GM19467 (cell line): Measurements from ENCODE around the gene SEC22A.

Experiments used
- ATAC-seq: cut with Tn5 transposase; IDR thresholded peaks from one replicate; pipeline ENCODE4 v1.9.1; 2021; ENCODE audit warnings: mild to moderate bottlenecking, moderate library complexity; ENCODE audit not compliant: unreplicated experiment

The SEC22A gene

DNA sequence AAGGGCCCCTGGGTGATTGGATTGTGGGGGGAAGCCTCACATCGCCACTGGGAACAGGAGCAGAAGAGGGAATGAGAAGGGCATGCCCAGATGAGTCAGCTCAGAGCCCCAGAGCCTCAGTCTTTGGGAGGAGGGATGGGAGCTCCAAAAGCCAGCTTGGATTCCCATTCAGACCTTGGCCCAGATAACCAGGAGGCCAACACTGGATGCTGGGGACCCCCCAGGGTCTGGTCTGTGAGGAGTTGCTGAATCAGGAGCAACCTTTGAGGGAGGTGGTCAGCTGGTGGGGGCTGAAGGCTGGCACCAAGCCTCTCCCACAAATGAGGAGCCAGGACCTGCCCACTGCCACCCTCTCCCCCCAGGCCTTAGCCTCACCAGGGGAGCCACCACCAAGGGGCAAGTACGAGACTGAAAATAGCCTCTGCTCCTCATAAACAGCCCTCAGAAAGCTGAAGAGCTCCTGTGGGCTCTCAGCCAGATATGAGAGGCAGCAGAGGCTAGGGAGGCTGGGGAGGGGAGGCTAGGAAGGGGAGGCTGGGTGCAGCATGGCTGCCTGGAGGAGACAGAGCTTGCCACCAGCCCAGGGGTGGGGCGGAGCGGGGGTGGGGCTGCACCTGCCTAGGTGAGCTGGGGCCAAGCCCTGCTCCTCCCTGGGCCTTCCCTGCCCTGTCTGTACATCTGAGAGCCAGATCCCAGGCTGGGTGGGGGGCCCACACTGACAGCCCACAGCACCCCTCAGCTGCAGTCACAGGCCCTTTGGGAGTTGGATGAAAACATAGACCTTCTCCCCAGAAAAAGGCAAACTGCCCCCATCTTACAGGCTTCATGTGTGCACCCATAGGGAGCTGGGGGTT, 99.8 kb downstream of the SEC22A start:
- no peak for ATAC-seq

GRCh38 chr3:123302961-123303360, 101.2 kb downstream of the SEC22A start:
- ATAC-seq: no peak

DNA sequence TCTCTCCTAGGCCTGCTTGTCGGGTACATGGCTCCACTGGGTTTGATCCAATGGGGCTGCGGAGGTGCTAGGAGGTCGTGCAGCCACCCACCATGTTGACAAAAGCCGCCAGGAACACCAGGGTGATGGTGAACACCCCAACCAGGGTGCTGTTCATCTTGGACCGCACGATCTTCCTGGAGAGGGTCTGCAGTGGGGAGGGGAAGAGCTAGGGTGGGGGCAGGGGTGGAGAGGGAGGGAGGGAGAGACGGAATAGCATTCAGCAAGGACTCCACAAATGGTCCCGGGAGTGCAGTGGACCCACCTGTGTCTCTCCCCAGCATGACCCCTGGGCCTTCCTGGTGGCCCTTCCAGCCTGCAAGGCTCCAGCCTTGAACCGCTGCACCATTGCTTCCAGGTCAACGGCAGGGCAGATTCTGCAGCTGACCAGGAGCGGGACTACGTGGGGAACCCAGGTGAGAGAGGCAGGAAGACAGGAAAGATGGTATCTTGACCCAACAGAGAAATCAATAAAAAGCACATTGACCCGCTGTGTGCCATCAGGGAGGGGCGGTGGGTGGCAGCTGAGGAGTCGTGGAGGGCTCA, 102.3 kb downstream of the SEC22A start:
- no peak for ATAC-seq

- ATAC-seq: no peak
Measured at GRCh38 chr3:123305192-123305591, 103.4 kb downstream of the SEC22A start.

DNA sequence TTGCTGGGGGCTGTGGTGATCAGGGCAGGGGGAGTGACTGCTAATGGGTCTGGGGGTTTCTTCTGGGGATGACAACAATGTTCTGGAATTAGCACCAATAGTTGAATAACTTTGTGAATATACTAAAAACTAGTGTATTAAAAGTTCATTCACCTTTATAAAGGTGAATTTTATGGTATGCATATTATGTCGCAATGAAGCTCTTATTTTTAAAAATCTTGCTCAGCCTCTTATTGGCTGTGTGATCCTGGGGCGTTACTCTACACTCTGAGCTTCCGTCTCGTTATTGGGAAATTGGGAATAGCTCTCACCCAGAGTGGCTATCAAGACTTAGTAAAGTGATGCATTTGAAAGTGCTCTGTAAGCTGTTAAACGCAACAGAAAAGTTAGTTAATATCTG, 105.3 kb downstream of the SEC22A start:
- no peak for ATAC-seq

DNA sequence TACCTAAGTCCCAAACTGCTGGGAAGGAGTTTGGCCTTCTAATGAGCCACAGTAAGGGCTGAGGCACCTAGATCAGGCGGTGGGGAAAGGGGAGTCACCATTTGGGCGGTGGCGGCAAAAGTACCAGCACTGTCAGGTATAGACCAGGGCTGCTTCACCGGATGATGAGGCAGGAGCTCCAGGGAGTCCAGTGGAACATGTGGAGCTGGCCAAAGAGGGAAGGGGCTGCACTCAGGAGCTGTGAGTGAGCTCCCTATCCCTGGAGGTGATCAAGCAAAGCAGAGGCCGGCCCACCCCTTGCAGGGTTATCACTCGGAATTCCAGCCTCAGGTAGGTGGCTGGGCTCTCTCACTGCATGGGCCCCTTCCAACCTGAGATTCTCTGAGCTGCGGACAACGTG, 108.4 kb downstream of the SEC22A start:
- no peak for ATAC-seq

DNA sequence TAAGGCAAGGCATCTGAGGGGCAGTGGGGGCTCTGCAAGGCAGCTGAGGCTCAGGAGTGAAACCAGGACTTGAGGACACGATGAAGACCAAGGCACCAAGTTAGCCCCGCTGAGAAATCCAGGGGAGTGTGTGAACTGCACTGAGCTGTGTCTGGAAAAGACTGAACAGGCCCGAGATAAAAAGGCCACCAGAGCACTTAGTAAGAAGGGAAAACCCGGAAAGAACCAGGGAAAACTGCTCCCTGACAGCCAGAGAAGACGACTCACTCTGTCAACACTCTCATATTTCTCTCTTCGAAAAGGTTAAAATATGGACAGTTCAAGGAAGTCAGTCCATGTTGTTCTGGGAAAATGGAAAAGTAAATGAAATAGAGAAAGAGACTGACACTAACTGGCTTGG, 109.0 kb downstream of the SEC22A start:
- no peak for ATAC-seq

- no peak for ATAC-seq
Measured at GRCh38 chr3:123311201-123311600, 109.5 kb downstream of the SEC22A start.

- ATAC-seq: no peak
Measured at GRCh38 chr3:123312331-123313265, 110.9 kb downstream of the SEC22A start.

GRCh38 chr3:123313889-123314288, 112.1 kb downstream of the SEC22A start:
- no peak for ATAC-seq

GRCh38 chr3:123314359-123315270, 112.9 kb downstream of the SEC22A start:
- no peak for ATAC-seq

GRCh38 chr3:123315271-123315595, 113.5 kb downstream of the SEC22A start:
- ATAC-seq: no peak

GRCh38 chr3:123317716-123318115, 116.0 kb downstream of the SEC22A start:
- no peak for ATAC-seq

GRCh38 chr3:123318374-123318773, 116.6 kb downstream of the SEC22A start:
- ATAC-seq: no peak

DNA sequence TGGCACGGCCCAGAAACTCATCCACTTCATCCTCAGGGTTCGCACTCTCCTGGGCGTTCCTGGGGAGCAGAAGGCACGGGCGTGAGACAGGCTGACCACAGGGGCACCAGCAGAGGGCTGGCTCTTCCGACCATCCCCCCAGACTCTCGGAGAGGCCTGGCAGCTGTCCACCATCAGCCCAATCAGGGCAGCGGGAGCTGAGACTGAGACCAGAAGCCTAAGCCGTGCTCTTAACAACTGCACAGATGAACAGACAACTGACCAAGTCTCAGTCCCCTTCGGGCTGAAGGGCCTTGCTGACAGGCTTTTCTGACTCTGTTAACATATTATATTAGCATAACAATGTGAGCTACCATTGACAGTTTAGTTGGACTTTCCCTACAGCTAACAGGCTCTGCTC, 118.0 kb downstream of the SEC22A start:
- no peak for ATAC-seq

DNA sequence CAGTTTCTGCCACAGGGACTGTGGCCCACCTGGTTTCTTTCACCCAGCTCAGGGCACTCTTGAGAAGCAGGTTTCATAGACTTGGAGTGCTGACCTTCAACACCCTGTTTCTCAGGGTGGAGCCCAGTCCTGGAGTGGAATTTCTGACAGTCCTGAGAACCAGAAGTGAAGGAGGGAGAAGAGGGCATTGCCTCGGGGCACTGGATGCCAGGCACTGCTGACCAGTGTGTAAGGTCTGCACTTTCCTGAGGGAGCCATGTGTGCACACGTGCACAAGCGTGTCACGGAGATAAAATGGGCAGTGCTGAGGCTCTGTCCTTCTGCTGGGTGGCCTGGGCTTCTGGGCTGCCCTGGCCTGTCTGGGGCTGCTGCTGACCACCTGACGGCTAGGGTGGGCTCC, 118.5 kb downstream of the SEC22A start:
- no peak for ATAC-seq

GRCh38 chr3:123321806-123322205, 120.1 kb downstream of the SEC22A start:
- ATAC-seq: no peak

DNA sequence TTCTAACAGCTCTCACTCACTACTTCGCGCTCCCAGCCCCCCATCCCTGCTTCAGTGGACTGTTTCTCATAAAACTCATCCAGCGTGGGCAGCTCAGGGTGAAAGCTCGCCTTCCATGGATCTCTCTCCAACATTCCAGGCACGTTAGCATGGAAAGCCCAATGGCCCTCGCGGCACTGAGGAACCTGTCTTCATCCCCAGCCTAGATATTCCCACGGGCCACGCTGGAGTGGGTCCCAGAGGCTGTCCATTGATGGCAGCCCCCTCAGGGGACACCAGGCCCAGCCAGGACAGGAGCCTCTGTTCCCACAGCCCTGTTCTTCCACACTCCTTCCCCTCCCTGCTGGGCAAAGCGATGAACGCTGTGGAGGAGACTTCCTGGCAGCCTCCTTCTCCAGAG, 121.1 kb downstream of the SEC22A start:
- ATAC-seq: no peak
